Fibroblast of the conjunctiva (primary cell): Measurements from ENCODE around the gene MCF2L2.

Source experiments
- DNase-seq: peaks from one replicate; pipeline ENCODE4 v3.0.0-alpha.2; 2010; ENCODE audit warnings: low read depth

MCF2L2 gene

GRCh38 chr3:183163563-183163962 is 264.9 kb downstream of the MCF2L2 start:
- no peak for DNase-seq

GRCh38 chr3:183161552-183162336 is 266.7 kb downstream of the MCF2L2 start:
- DNase-seq: no peak

GRCh38 chr3:183160616-183161015 is 267.8 kb downstream of the MCF2L2 start:
- no peak for DNase-seq

- no peak for DNase-seq
Observed at GRCh38 chr3:183159333-183159732, 269.1 kb downstream of the MCF2L2 start.

GRCh38 chr3:183158551-183159006 is 269.8 kb downstream of the MCF2L2 start:
- DNase-seq: no peak

GRCh38 chr3:183158113-183158512 is 270.3 kb downstream of the MCF2L2 start:
- no peak for DNase-seq

GRCh38 chr3:183156266-183156665 is 272.2 kb downstream of the MCF2L2 start:
- no peak for DNase-seq

GRCh38 chr3:183155499-183155898 is 272.9 kb downstream of the MCF2L2 start:
- DNase-seq: no peak

- DNase-seq: no peak
Observed at GRCh38 chr3:183153210-183153950, 275.0 kb downstream of the MCF2L2 start.

- no peak for DNase-seq
Observed at GRCh38 chr3:183151821-183152351, 276.5 kb downstream of the MCF2L2 start.

- no peak for DNase-seq
Observed at GRCh38 chr3:183151086-183151485, 277.3 kb downstream of the MCF2L2 start.

GRCh38 chr3:183149915-183150750 is 278.3 kb downstream of the MCF2L2 start:
- no peak for DNase-seq

GRCh38 chr3:183148056-183148455 is 280.4 kb downstream of the MCF2L2 start:
- peak; percentile 75 for DNase-seq

GRCh38 chr3:183144363-183144762 is 284.1 kb downstream of the MCF2L2 start:
- no peak for DNase-seq

- no peak for DNase-seq
Observed at GRCh38 chr3:183142199-183142598, 286.2 kb downstream of the MCF2L2 start.

GRCh38 chr3:183134844-183135243 is 293.6 kb downstream of the MCF2L2 start:
- no peak for DNase-seq

GRCh38 chr3:183132409-183132808 is 296.0 kb downstream of the MCF2L2 start:
- DNase-seq: no peak

- DNase-seq: no peak
Observed at GRCh38 chr3:183131735-183132134, 296.7 kb downstream of the MCF2L2 start.

- DNase-seq: no peak
Observed at GRCh38 chr3:183131186-183131725, 297.2 kb downstream of the MCF2L2 start.

- no peak for DNase-seq
Observed at GRCh38 chr3:183129243-183129642, 299.2 kb downstream of the MCF2L2 start.

GRCh38 chr3:183128709-183129108 is 299.7 kb downstream of the MCF2L2 start:
- DNase-seq: no peak
